ENCODE results near the gene SNAP29.
"Not testable (repeated sequence)": the region's sequence is repeated elsewhere in the genome, so short reads cannot be mapped to it uniquely, and the experiment has no call there.

Gene SNAP29

DNA sequence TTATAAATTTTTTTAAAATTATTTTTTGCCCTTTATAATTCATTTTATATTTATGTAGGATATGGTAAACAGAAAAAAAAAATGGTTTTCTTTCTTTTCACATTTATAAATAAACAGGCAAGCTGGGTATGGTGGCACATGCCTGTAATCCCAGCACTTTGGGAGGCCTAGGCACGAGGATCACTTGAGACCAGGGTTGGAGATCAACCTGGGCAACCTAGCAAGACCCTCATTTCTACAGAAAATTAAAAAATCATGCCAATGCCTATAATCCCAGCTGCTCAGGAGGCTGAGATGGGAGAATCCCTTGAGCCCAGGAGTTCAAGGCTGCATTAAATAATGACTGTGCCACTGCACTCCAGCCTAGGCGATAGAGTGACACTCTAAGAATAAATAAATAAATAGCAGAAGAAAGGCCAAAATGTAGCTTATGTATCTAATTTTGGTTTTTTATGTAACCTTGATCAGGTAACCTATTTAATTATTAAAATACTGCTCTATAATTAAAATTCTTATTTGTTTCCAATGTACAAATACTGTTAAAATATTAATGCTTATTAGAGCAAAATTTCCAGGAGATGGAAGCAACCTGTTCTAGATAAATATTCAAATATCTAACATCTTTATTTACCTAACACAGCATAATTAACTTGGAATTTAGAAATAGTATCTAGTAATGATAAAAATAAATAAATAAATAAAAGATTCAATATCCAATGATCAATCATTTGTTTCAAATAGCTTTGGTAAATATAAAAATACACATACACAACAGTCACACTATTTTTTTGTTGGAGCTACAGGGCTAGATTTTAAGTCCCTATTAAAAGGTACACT lies 21.6 kb upstream of the SNAP29 start:
- DNase-seq = no peak

DNA sequence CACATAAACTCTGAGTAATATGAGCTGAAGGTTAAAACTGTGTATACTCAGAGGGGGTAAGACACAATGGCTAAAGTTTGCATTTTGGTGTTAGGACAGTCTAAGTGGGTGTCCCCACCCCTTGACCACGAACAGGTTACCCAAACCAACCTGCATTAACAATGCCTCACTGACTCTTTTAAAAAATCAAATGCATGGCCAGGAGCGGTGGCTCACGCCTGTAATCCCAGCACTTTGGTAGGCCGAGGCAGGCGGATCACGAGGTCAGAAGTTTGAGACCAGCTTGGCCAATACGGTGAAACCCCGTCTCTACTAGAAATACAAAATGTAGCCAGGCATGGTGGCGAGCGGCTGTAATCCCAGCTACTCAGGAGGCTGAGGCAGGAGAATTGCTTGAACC lies 19.5 kb upstream of the SNAP29 start:
- not testable (repeated sequence) for DNase-seq

DNA sequence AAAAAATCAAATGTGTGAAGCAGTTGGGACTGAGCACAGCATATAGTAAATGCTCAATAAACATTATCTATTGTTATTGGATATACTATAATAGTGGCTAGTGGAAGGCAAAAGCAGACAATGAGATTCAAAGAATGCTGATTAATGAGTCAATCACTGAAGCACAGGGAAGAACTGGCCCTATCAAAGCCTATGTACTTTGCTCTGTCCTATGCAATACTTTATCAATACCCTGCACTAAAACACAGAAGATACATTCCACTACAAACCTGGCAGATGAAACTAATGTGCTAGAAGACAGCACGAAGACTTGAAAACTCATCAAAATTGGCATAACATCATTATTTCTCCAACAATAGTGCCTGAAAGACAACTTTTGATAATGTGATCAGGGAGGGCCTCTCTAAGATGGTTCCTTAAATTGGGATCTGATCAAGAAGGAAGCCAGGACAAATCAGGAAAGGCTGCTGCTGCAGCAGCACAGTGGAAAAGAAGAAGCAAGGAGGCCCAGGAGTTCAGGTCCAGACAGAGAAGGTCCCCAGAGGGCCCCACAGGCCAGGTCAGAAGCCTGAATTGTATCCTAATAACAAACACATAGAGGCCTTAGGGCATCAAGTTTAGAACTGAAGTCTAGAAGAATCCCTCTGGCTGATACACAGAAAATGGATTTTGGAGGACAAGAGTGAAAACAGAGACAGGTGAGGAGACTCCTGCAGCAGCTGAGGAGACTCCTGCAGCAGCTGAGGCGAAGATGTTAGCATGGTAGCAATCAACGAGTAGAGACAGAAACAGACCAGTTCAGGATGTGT lies 18.8 kb upstream of the SNAP29 start:
- DNase-seq = no peak

DNA sequence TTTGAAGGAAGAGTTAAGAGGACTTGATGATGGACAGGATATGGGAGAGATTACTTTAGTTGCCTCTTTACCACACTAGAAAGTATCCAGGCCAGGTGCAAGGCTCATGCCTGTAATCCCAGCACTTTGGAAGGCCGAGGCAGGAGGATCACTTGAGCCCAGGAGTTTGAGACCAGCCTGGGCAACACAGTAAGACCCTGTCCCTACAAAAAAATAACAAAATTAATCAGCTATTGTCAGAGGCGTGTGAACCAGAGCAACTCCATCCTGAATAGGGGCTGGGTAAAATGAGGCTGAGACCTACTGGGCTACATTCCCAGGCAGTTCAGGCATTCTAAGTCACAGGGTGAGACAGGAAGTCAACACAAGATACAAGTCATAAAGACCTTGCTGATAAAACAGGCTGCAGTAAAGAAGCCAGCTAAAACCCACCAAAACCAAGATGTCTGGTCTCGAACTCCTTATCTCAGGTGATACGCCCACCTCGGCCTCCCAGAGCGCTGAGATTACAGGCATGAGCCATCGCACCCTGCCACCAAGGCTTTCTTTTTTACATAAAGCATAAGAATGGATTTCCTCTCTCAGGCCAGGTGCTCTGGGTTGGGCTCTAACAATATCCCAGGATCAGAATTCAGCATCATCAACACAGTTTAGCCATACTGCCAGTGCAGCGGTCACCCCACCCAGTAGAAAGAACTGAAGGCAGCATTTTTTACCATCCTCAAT lies 18.0 kb upstream of the SNAP29 start:
- peak; percentile 45 to 51 for DNase-seq

DNA sequence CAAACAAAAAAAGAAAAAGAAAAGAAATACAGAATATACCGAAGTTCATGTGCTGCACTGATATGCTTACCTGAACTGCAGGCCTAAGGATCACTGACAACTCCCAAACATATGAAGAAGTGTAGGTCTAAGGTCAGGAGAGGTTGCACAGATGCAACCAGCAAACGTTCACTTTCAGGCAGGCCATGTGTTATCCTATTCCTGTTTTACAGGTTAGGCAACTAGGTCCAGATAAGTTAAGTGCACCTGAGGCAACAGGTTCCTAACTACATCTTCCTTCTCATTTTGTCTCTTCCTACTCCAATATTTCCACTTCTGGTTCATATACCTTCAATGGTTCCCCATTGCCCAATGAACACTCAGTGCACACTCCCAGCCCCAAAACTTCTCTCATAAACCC lies 15.3 kb upstream of the SNAP29 start:
- DNase-seq = no peak

DNA sequence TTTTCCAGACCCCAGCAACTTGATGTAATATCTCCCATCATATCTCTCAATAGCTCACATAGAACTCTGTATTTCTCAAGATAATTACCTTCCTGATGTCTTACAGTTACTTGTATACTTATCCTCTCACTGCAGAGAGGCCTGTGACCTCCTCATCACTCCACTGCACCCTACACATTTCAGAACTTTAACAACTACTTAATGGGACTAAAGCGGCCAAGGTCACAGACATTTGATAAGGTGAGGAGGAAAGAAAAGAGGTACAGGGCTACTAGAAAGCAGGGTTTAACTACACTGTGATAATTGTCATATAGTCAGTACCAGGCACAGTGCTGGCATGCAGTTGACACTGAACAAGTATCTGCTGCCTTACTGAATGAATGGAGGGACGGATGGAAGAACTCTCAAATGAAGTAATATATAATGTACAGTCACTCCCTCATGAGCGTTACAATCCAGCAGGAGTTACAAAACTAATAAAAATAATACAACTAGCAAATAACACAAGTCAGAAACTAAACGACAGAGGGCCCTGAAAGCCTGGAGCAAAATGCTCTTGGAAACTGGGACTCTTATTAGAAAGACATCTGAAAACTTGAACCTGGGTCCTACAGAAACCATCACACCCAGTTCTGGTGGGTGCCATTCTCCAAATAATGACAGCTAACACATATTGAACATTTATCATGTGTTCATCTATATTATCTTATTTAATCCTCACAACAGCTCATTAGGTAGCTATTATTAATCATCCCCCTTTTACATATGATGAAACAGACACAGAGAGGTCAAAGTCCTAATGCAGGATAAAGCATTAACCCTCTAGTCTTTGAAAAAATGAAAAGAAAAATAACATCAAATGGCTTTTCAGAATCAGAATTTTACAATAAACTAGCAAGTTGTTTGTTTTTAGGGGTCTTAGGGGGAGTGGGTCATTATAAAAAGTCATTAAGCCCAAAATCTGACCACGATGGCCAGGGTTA lies 14.5 kb upstream of the SNAP29 start:
- DNase-seq = no peak

DNA sequence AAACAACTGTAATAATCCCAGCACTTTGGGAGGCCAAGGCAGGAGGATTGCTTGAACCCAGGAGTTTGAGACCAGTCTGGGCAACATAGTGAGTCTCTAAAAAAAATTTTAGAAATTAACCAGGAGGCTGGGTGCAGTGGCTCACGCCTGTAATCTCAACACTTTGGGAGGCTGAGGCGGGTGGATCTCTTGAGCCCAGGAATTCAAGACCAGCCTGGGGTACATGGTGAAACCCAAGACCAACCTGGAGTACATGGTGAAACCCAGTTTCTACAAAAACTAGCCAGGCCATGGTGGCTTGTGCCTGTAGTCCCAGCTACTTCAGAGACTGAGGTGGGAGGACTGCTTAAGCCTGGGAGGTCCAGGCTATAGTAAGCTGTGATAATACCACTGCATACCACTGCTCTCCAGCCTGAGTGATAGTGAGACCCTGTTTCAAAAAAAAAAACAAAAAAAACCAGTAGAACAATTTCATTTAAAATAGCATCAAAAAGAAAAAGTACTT lies 11.4 kb upstream of the SNAP29 start:
- DNase-seq = no peak

DNA sequence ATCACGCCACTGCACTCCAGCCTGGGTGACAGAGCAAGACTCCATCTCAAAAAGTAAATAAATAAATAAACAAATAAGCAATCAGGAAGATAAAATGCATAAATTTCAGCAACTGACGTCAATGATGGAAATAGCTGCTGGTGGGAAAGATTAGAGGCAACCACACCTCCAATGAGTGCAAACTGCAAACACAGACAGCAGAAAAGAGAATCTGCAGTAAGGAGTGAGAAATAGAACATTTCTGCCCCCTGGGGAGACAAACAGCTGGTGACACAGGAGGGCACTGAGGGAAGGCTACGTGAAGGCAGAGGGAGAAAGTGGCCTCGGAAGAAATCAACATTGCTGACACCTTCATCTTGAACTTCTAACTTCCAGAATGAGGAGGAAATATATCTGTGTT lies 6.7 kb upstream of the SNAP29 start:
- DNase-seq = no peak

DNA sequence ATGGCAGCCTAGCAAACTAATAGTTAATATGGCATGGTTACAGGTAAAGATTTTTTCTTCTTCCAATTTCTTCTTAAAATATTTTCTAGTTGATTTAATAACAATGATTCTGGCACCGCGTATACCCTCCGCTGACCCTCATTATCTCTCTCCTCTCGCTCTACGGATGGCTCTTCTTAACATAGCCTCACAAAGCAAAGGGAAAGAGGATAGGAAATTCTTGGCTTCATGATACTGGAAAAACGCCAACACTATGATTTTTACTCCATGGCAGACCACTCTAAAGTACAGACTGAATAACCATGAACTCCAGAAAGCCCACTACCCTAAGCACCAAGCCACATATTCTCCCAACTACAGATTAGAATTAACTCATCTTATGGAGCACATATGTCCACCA lies 6.3 kb upstream of the SNAP29 start:
- DNase-seq = no peak

DNA sequence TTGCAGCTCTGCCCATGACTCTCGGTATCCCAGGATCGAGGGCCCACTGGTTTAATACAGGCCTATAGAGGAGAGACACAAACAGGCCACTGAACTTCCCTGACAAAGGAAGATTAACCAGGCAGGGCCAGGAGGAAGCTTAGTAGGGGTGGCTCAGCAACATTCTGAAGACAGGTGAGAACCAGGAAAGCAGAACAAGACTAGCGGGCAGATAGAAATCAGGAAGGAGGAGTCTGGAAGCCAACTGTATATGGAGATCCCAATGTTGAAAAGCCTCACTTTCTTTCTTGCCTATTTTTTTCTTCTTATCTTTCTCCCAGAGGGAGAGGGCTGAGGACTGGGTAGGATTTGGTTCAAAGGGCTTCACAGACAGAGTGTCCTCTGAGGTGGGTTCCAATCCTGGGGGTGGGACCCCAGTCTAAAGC lies 5.6 kb upstream of the SNAP29 start:
- no peak for DNase-seq

DNA sequence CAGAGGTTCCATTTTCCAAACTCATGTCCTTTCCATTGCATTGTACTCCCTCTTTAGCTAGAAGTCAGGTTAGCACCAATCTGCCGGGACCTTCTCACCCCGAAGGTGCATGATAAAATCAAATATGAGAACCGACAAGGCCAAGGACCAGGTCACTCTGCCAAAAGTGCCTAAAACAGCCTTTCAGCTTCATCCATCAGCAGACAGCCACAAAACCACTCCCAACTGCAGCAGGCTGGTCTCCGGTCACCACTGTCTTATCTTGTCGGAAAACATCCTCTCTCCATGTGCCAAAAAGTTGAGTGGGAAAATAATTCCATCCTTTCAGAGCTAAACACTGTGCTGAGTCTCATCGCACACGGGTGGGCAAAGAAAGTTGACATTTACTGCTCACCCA lies 1.6 kb upstream of the SNAP29 start:
- DNase-seq = no peak

DNA sequence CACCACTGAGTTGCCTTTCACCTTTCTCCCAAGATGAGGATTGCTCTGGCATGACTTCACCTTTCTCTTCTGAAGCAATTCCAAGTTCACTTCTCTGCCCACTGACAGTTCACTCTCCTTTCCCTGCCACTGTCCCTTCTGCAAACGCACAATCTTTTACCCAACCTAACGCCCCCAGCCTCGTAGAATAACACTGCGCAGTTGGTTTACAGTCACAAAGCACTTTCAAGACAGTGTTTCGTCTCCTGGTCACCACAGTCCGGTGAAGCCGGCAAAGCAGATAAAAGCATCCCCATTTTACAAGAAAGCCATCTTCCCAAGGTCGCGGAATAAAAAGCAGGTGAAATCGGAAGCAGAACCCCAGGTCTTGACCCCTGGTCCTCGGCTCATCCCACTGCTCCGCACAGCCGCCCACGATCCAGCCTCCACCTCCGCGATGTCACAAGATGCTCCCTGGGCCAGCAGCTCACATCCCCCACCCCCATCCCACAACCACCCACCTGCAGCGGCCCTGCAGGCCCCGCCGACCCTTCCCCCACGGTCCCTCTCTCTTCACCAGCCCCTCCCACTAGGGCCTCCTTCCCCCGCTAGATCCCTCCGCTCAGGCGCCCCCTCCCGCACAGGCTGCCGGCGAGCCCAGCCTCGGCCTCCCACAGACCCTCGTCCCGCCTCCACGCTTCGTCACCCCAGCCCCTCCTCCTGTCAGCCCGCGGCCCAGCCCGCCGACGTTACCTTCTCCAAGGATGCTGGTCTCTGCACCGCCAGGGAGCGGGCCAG lies 781 bp upstream of the SNAP29 start:
- peak; percentile 87 to 89 for DNase-seq

DNA sequence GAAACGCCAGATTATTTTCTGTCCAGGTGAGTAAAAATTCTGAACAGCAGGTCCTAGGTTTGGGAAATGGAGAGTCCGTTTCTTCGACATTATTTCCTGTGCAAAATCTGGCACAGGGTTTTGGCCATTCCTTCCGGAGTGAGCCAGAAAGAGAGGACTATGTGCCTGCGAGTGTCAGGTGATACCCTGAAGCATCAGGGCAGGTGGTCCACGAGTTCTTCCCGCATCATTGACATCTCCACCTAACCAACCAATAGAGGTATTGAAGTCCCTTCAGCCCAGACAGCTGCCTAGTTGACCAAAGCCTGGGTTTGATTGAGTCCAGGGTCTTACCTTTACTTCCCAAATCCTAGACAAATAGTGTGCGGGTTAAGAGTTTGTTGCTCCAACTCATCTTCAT lies 808 bp downstream of the SNAP29 start:
- no peak for DNase-seq

DNA sequence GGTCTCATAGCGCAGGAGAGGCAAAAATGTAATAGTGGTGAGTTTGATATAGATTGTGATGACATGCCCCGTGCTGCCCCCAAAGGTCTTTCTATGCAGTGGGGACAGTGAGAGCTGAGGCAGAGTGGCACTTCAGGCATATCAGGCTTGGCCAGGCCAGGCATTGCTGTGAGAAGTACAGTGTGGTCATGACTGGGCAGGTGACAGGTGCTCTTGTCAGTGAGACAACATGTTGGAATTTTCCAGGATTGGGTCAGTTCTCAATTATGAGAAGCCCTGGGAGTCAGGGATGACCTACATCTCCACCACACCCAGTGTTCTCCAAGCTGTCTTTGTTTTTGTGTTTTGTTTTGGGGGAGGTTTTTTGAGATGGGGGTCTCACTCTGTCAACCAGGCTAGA lies 3.7 kb downstream of the SNAP29 start:
- no peak for DNase-seq

DNA sequence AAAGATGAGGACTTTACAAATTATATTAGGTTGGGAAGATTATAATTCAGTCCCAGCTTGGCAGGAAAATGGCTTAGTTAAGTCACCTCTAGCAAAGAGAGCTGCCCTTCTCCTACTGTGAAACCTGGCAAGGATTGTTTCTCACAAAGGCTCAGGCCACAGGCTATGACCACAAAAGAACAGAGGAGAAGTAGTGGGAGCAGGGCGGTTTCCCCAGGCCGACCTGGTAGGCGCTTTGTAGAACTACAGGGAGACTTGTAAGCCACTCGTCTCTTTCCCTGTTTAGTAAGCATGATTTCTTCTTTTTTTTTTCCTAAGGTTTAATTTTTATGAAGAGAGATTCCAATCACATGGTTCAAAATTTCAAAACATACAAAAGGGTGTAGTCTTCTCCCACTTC lies 4.6 kb downstream of the SNAP29 start:
- DNase-seq = no peak

DNA sequence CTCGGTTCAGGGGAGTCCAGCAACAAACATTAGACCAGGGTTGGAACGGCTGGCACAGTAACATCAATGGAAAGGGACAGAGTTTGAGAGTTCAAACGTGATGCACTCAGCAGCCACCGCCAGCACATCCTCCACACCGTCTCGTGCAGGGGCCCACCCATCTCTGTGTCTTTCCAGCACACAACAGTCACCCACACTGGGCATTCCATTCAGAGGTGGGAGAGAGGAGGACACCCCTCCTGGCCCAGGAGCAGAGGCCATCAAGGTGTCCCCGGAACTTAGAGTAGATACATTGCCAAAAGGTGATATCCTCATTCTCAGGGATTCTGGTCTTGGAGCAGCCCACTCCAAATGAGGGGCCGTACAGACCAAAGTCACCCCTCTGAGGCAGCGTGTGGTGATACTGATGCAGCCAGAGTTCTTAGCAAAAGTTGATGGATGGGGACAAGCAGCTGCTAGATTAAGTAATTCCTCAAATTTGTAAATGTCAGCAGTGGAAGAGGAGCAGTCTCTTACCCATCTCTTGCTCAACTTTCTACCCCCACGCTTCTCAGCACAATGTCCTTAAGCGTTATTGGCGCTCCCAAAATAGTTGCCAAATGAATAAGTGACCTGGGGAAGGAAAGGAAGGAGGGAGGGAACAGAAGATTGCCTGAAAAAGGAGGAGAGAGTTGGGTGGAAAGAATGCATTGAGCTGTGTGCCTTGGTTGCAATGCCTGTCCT lies 5.5 kb downstream of the SNAP29 start:
- no peak for DNase-seq

DNA sequence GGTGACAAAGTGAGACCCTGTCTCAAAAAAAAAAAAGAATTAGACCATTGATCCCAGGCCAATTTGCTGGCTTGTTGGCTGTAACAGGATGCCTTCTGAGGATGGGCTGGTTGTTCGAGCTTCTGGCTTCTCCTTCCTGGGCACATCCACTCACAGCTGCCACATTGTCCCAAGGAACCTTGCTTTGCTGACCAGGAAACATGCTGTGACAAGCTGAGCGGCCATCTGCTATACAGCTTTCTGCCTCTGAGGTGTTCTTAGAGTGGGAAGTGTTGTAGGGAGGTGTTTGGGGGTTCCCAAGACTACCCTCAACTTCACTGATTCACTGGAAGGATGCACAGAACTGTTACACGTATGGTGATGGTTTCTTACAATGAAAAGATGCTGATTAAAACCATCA lies 6.5 kb downstream of the SNAP29 start:
- DNase-seq = no peak

DNA sequence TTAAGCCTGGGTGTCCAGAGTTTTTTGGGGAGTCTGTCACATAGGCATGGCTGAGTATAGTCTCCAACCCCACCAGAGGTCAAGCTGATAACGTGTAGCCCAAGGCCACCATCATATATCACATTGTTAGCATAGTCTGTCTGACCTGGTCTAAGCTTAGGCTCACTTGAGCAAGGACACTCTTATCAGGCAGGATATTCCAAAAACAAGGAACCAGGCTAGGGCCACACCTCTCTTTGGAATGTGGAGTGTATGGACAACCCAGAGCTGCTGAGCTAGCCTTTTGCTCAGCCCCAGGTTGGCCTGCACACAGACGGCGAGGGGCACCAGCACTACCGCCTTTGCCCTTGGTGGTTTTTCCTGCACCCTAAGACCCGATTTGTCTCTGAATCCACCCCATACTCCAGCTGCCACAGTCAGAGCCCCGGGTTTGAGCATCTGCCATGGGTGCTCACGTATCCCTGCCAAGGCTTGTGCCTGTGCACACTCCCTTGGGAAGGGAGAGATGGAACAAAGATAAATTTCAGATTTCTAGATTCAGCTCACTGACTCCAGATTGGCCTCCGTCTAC lies 7.2 kb downstream of the SNAP29 start:
- no peak for DNase-seq

DNA sequence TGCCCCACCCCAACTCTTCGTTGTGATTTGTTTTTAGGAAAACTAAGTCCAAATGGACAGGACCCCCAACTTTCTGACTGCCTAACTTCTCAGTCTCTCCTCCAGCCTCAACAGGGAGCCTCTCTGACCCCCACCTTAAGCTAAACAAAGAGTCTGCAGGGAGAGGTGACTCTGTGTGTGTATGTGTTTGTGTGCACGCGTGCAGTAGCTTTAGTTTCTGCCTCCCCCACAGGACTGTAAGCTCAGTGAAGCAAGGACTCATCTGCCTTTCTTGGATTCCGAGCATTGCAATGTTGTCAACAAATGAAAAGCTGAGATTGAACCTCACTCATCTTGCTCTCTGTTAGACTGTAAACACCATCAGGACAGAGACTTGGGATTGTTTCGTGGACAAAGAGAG lies 7.9 kb downstream of the SNAP29 start:
- DNase-seq = no peak

All from activated T-cell treated with anti-CD3 and anti-CD28 coated beads, Interleukin-2, amount 50 U/mL, for 48 hours (primary cell).